GM21381 (cell line): ENCODE measurements around the gene PRH2.

ENCODE experiments used
- ATAC-seq: cut with Tn5 transposase; IDR thresholded peaks from one replicate; pipeline ENCODE4 v1.9.1; 2021; ENCODE audit warnings: mild to moderate bottlenecking, moderate library complexity; ENCODE audit not compliant: unreplicated experiment

PRH2 gene

GRCh38 chr12:10959804-10960203 lies 30.8 kb downstream of the PRH2 start:
- ATAC-seq = no peak

GRCh38 chr12:10960211-10960610 lies 31.2 kb downstream of the PRH2 start:
- no peak for ATAC-seq

GRCh38 chr12:10965476-10965875 lies 36.4 kb downstream of the PRH2 start:
- no peak for ATAC-seq

- no peak for ATAC-seq
Measured at GRCh38 chr12:10966314-10966713, 37.3 kb downstream of the PRH2 start.

- ATAC-seq = no peak
Measured at GRCh38 chr12:10967409-10967808, 38.4 kb downstream of the PRH2 start.

GRCh38 chr12:10968765-10969456 lies 39.9 kb downstream of the PRH2 start:
- ATAC-seq = no peak

GRCh38 chr12:10974965-10975364 lies 45.9 kb downstream of the PRH2 start:
- no peak for ATAC-seq

GRCh38 chr12:10982244-10982643 lies 53.2 kb downstream of the PRH2 start:
- no peak for ATAC-seq
